HG02981 (cell line): ENCODE measurements around the gene SPOCK3.
"Not testable (repeated sequence)": the region's sequence is repeated elsewhere in the genome, so short reads cannot be mapped to it uniquely, and the experiment has no call there.

Source experiments
- ATAC-seq: cut with Tn5 transposase; IDR thresholded peaks from one replicate; pipeline ENCODE4 v1.9.1; 2021; ENCODE audit warnings: mild to moderate bottlenecking, moderate library complexity; ENCODE audit not compliant: unreplicated experiment

SPOCK3 gene

GRCh38 chr4:166838975-166839614, 395.2 kb downstream of the SPOCK3 start:
- peak; percentile 66 for ATAC-seq

DNA sequence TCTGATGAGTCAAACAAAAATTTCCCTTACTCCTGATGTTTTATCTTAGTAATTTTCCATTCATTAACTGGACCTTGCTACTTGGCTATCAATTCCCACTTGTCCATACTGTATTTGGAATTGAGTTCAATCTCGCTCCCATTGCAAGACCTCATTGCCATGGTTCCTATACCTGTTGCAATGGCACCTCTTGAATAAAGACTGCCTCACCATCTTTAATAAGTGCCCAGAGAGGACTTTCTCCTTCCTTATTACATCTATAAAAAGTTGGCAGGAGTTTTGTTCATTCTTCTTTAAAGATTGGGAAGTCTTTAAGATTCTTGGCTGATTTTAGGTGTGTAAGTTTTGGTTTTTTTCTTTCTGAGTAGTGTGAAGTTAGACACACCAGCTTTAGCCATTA, 397.4 kb downstream of the SPOCK3 start:
- ATAC-seq: no peak

- no peak for ATAC-seq
Observed at GRCh38 chr4:166827629-166828028, 406.7 kb downstream of the SPOCK3 start.

DNA sequence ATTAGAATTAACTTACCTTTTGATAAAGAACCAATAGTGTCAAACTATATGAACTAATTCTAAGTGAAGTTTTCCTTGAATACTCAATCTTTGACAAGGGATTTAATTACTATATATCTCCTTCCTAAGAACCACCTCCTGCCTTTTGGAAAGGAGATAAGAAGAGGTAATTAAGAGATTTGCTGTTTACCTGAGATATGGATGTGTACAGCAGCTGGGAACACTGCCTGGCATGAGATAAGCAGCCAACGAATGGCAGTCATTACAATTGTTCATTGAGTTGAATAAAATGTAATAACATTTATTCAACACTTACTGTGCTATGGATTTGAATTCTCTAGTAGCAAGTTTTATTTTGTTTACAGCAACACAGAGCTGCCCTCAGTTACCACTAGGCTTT, 407.1 kb downstream of the SPOCK3 start:
- ATAC-seq: no peak

GRCh38 chr4:166823848-166824247, 410.4 kb downstream of the SPOCK3 start:
- ATAC-seq: no peak

DNA sequence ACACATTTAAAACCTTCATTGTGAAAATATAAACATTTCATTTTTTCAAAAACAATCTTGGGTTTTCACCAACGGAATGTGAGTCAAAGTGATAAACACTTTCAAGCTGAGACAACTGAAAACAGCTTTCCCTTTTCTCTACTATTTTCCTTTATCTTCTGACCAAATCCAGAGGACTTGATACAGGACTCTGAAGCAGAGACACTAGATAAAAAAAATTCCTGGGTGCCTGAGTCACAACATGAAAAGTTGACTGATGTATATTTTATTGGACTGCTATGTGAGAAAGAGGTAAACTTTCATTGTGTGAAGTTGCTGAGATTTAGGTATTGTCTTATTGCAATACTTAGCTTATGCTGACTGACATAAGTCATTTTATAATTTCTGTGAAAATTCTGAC, 411.2 kb downstream of the SPOCK3 start:
- ATAC-seq: no peak

GRCh38 chr4:166822386-166822785, 411.9 kb downstream of the SPOCK3 start:
- no peak for ATAC-seq

DNA sequence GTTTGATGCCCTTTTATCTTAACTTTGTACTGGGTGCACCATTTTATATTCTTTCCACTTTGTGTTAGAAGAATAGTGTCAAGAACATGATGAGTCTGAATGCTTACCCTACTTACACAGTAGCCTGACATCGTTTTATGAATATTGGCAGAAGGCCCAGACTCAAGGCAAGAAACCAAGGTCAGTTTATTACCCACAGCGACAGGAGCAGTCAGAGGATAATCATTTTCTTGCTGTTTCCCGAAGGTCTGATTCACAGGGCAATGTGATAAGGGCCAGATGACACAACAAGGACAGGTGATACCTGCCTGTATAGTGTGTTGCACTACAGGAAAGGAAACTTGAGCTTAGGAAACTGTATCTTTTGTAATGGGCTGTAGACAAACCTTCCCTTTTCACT, 417.4 kb downstream of the SPOCK3 start:
- ATAC-seq: no peak

- ATAC-seq: no peak
Observed at GRCh38 chr4:166808380-166808779, 425.9 kb downstream of the SPOCK3 start.

- no peak for ATAC-seq
Observed at GRCh38 chr4:166802346-166802745, 431.9 kb downstream of the SPOCK3 start.

GRCh38 chr4:166798126-166798525, 436.2 kb downstream of the SPOCK3 start:
- no peak for ATAC-seq

- ATAC-seq: no peak
Observed at GRCh38 chr4:166777760-166778159, 456.5 kb downstream of the SPOCK3 start.

DNA sequence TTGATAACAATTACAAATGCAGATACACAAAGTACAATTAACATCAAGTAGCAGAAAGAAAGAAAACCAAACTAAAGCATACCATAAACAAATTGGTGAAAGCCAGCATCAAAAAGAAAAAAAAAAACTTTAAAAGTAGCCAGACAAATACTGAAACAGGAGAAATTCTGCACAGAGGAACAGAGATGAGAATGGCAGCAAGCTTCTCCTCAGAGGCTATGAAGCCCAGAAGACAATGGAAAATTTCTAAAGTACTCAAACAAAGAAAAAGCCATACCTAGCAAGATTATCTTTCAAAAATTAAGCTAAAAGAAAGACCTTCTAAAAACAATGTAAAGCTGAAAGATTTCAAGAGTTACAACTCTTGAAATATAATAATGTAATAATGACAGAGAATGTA, 471.3 kb downstream of the SPOCK3 start:
- no peak for ATAC-seq

- ATAC-seq: no peak
Observed at GRCh38 chr4:166741742-166742141, 492.6 kb downstream of the SPOCK3 start.

DNA sequence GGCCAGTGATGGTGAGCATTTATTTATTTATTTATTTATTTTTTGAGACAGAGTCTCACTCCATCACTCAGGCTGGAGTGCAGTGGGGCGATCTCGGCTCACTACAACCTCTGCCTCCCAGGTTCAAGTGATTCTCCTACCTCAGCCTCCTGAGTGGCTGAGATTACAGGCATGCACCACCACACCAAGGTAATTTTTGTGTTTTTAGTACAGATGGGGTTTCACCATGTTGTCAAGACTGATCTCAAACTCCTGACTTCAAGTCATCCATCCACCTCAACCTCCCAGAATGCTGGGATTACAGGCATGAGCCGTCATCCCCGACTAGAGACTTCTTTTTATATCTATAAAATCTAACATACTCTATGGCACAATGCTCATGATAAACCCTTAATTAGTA, 495.1 kb downstream of the SPOCK3 start:
- ATAC-seq: not testable (repeated sequence)

DNA sequence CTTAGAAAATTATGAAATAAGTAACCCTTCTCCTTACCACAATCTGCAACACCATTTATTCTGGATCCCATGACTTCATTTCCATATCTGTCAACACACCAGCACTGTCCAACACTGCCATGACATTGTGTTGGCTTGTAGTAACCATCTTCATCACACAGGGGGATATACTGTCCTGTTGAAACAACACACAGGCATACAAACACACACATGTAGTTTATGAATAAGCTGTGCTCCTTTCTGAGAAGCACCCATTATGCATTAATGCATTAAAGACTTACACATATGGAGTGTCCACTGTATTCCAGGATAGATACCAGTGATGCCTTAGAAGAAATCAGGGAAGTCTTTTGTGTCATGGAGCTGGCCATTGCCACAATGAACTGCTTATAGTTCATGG, 496.9 kb downstream of the SPOCK3 start:
- no peak for ATAC-seq

DNA sequence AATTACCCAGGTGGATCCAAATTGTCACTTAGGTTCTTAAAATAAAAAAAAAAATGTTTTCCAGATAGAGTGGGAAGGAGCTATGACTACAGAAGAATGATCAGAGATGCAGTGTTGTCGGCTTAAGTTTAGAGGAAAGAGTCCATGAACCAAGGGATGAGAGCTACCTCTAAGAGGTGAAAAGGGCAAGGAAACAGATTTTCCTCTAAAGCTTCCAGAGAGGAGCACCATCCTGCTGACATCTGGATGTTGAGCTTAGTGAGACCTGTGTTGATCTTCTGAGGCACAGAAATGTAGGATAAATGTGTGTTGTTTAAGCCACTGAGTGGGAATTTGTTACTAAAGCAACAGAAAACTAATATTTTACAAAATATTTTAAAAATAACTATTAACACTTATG, 498.7 kb downstream of the SPOCK3 start:
- no peak for ATAC-seq

- no peak for ATAC-seq
Observed at GRCh38 chr4:166734797-166735196, 499.5 kb downstream of the SPOCK3 start.

- no peak for ATAC-seq
Observed at GRCh38 chr4:166733686-166734085, 500.6 kb downstream of the SPOCK3 start.

GRCh38 chr4:166726832-166727231, 507.5 kb downstream of the SPOCK3 start:
- ATAC-seq: no peak

DNA sequence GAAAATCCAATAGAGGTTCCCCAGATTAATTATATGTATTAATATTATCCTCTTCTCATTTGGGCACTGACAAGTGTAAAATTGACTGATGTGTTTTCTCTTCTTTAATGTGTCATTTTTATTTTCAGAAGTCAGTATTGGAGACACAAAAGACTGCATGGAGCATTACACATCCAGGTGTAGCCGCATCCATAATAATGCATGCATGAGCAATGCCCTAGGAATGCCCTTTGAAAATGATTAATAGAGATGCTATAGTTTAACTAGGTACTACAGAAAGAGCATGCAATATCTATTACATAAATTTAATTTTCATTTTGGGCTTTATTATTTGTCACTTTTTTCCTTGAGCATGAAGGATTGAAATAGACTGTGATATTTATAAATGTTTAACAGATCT, 509.9 kb downstream of the SPOCK3 start:
- no peak for ATAC-seq

GRCh38 chr4:166723532-166724140, 510.7 kb downstream of the SPOCK3 start:
- ATAC-seq: no peak
